ENCODE measurements around the gene CDH18.

The CDH18 gene

DNA sequence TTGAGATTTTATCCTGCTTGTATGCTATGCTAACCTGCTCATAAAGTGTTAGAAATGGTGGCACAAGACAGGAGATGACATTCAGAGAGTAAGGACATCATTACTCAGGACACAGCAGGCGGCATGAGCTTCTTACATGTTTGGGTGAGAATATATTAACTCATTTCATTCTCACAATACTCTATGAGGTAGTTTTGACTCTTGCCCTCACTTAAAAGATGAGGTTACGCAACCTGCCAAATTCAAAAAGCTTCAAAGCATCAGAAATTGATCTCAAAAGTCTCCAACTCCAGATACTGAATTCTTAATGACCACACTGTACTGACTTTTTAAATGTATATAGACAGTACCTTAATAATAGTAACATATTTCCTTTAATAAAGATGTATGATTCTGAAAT, 60.8 kb downstream of the CDH18 start:
- TF ChIP-seq POLR2AphosphoS5 (IDR thresholded peaks at IDR 0.05; ENCODE audit: low read depth), result no peak
- TF ChIP-seq REST (IDR thresholded peaks at IDR 0.05; ENCODE audit: insufficient replicate concordance, low read depth), result no peak
- no peak for TF ChIP-seq GABPA (IDR thresholded peaks at IDR 0.05; ENCODE audit: low read depth)
- TF ChIP-seq, protein P1, sequence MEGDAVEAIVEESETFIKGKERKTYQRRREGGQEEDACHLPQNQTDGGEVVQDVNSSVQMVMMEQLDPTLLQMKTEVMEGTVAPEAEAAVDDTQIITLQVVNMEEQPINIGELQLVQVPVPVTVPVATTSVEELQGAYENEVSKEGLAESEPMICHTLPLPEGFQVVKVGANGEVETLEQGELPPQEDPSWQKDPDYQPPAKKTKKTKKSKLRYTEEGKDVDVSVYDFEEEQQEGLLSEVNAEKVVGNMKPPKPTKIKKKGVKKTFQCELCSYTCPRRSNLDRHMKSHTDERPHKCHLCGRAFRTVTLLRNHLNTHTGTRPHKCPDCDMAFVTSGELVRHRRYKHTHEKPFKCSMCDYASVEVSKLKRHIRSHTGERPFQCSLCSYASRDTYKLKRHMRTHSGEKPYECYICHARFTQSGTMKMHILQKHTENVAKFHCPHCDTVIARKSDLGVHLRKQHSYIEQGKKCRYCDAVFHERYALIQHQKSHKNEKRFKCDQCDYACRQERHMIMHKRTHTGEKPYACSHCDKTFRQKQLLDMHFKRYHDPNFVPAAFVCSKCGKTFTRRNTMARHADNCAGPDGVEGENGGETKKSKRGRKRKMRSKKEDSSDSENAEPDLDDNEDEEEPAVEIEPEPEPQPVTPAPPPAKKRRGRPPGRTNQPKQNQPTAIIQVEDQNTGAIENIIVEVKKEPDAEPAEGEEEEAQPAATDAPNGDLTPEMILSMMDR (IDR thresholded peaks at IDR 0.05; ENCODE audit: insufficient read depth, low read length), result no peak
- no peak for TF ChIP-seq SPI1 (IDR thresholded peaks at IDR 0.05; ENCODE audit: borderline replicate concordance, low read depth)
- no peak overlapping the region for H3K27ac ChIP-seq (replicated peaks)
- no peak for DNase-seq (ENCODE audit: low read depth in 1 of 2, low spot score in 1 of 2)
- H3K4me3 ChIP-seq (replicated peaks; ENCODE audit: insufficient read depth, low read length), result no peak overlapping the region
- no peaks in the 10 kb centered on the region for H3K27me3 ChIP-seq (ENCODE audit: insufficient read depth, poor library complexity, severe bottlenecking)

- TF ChIP-seq GABPA (IDR thresholded peaks at IDR 0.05; ENCODE audit: low read depth) (no peak), REST (IDR thresholded peaks at IDR 0.05; ENCODE audit: insufficient replicate concordance, low read depth) (no peak), SPI1 (IDR thresholded peaks at IDR 0.05; ENCODE audit: borderline replicate concordance, low read depth) (no peak), POLR2AphosphoS5 (IDR thresholded peaks at IDR 0.05; ENCODE audit: low read depth) (no peak)
- TF ChIP-seq, protein P1 (IDR thresholded peaks at IDR 0.05; ENCODE audit: insufficient read depth, low read length), result no peak
- Histone ChIP-seq H3K4me3 (replicated peaks; ENCODE audit: insufficient read depth, low read length) (no peak overlapping the region), H3K27me3 (ENCODE audit: insufficient read depth, poor library complexity, severe bottlenecking) (no peaks in the 10 kb centered on the region), H3K27ac (replicated peaks) (no peak overlapping the region)
- no peak for DNase-seq (ENCODE audit: low read depth in 1 of 2, low spot score in 1 of 2)
These were observed 64.3 kb downstream of the CDH18 start for GRCh38 chr5:19923742-19924141.

DNA sequence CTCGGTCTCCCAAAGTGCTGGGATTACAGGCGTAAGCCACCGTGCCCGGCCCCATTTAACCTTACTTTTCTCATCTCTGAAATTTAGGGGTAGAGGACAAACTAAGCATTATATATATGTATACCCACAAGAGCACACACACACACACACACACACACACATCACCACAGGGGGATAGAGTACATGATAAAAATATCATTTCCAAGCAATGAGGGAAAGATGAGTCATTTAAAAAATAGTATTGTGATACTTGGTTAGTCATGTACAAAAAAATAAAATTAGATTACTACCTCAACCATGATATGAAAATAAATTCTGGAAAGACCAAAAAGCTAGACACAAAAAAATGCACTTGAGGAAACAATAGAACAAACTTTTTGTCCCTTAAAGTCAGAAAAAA, 67.2 kb downstream of the CDH18 start:
- no peak overlapping the region for H3K4me3 ChIP-seq (replicated peaks; ENCODE audit: insufficient read depth, low read length)
- H3K27ac ChIP-seq (replicated peaks), result no peak overlapping the region
- DNase-seq (ENCODE audit: low read depth in 1 of 2, low spot score in 1 of 2), result no peak
- TF ChIP-seq POLR2AphosphoS5 (IDR thresholded peaks at IDR 0.05; ENCODE audit: low read depth) (no peak), SPI1 (IDR thresholded peaks at IDR 0.05; ENCODE audit: borderline replicate concordance, low read depth) (no peak), REST (IDR thresholded peaks at IDR 0.05; ENCODE audit: insufficient replicate concordance, low read depth) (no peak), GABPA (IDR thresholded peaks at IDR 0.05; ENCODE audit: low read depth) (no peak)
- TF ChIP-seq, protein P1 (IDR thresholded peaks at IDR 0.05; ENCODE audit: insufficient read depth, low read length), result no peak
- H3K27me3 ChIP-seq (ENCODE audit: insufficient read depth, poor library complexity, severe bottlenecking), result no peaks in the 10 kb centered on the region

Measured in HL-60 (cell line).